NCI-H2029 (cell line): ENCODE results near the gene PHF2.

Experiments used
- DNase-seq: peaks from one replicate; lab custom pipeline; 2025; lab: John Stamatoyannopoulos, UW

The PHF2 gene

GRCh38 chr9:93652604-93653592, 76.5 kb downstream of the PHF2 start:
- DNase-seq: no peak

GRCh38 chr9:93653760-93654159, 77.4 kb downstream of the PHF2 start:
- DNase-seq: no peak

- DNase-seq: no peak
Observed at GRCh38 chr9:93654351-93654961, 78.1 kb downstream of the PHF2 start.

GRCh38 chr9:93655621-93656425, 79.4 kb downstream of the PHF2 start:
- no peak for DNase-seq

GRCh38 chr9:93656426-93657239, 80.2 kb downstream of the PHF2 start:
- DNase-seq: no peak

- DNase-seq: no peak
Observed at GRCh38 chr9:93657331-93658111, 81.1 kb downstream of the PHF2 start.

- no peak for DNase-seq
Observed at GRCh38 chr9:93658184-93658925, 82.0 kb downstream of the PHF2 start.

GRCh38 chr9:93659044-93659836, 82.9 kb downstream of the PHF2 start:
- no peak for DNase-seq

GRCh38 chr9:93659837-93660177, 83.4 kb downstream of the PHF2 start:
- DNase-seq: no peak

- DNase-seq: no peak
Observed at GRCh38 chr9:93660352-93661046, 84.1 kb downstream of the PHF2 start.

- no peak for DNase-seq
Observed at GRCh38 chr9:93661591-93661990, 85.2 kb downstream of the PHF2 start.

GRCh38 chr9:93662016-93662638, 85.7 kb downstream of the PHF2 start:
- DNase-seq: no peak

- no peak for DNase-seq
Observed at GRCh38 chr9:93662952-93663572, 86.7 kb downstream of the PHF2 start.

- DNase-seq: no peak
Observed at GRCh38 chr9:93663877-93664548, 87.6 kb downstream of the PHF2 start.

GRCh38 chr9:93664549-93665120, 88.3 kb downstream of the PHF2 start:
- DNase-seq: no peak

GRCh38 chr9:93665128-93665636, 88.8 kb downstream of the PHF2 start:
- no peak for DNase-seq
